ENCODE measurements around the gene AFAP1L2. TPM values are rescaled to one million over a fixed set of nuclear protein-coding genes. Genes with fewer than 3 reads are reported as not detected.
"Not testable (repeated sequence)": the region's sequence is repeated elsewhere in the genome, so short reads cannot be mapped to it uniquely, and the experiment has no call there.

Gene AFAP1L2
- total RNA-seq, 1 donor from 2014 or later, result 8.1 TPM

- DNase-seq, result no peak
These were observed 68.7 kb downstream of the AFAP1L2 start for GRCh38 chr10:114335614-114336013.

- DNase-seq, result no peak
These were observed 70.0 kb downstream of the AFAP1L2 start for GRCh38 chr10:114334301-114334700.

GRCh38 chr10:114333441-114333840 lies 70.9 kb downstream of the AFAP1L2 start:
- DNase-seq, result not testable (repeated sequence)

- no peak for DNase-seq
These were observed 71.8 kb downstream of the AFAP1L2 start for GRCh38 chr10:114332301-114333192.

- no peak for DNase-seq
These were observed 74.5 kb downstream of the AFAP1L2 start for GRCh38 chr10:114329634-114330365.

- no peak for DNase-seq
These were observed 75.4 kb downstream of the AFAP1L2 start for GRCh38 chr10:114328874-114329273.

GRCh38 chr10:114328441-114328812 lies 75.9 kb downstream of the AFAP1L2 start:
- no peak for DNase-seq

GRCh38 chr10:114327537-114328440 lies 76.5 kb downstream of the AFAP1L2 start:
- no peak for DNase-seq

GRCh38 chr10:114326795-114327194 lies 77.5 kb downstream of the AFAP1L2 start:
- no peak for DNase-seq

GRCh38 chr10:114323023-114323422 lies 81.3 kb downstream of the AFAP1L2 start:
- DNase-seq, result no peak

- no peak for DNase-seq
These were observed 82.0 kb downstream of the AFAP1L2 start for GRCh38 chr10:114322344-114322743.

GRCh38 chr10:114320249-114321116 lies 83.8 kb downstream of the AFAP1L2 start:
- no peak for DNase-seq

- no peak for DNase-seq
These were observed 84.7 kb downstream of the AFAP1L2 start for GRCh38 chr10:114319406-114320248.

- no peak for DNase-seq
These were observed 87.6 kb downstream of the AFAP1L2 start for GRCh38 chr10:114316744-114317143.

- no peak for DNase-seq
These were observed 88.5 kb downstream of the AFAP1L2 start for GRCh38 chr10:114315566-114316420.

GRCh38 chr10:114313866-114314265 lies 90.4 kb downstream of the AFAP1L2 start:
- no peak for DNase-seq

GRCh38 chr10:114313139-114313538 lies 91.2 kb downstream of the AFAP1L2 start:
- no peak for DNase-seq

GRCh38 chr10:114311496-114312209 lies 92.6 kb downstream of the AFAP1L2 start:
- no peak for DNase-seq

- no peak for DNase-seq
These were observed 93.3 kb downstream of the AFAP1L2 start for GRCh38 chr10:114311023-114311422.
